GM23248 (cell line): ENCODE measurements around the gene NPBWR2.

Experiments used
- EZH2 ChIP-seq: fragments of 200-600 bp; sonication (generic); IDR thresholded peaks from 2 replicates; pipeline ENCODE4 v1.6.1; 2018; ENCODE audit warnings: antibody characterized with exemption, mild to moderate bottlenecking; ENCODE audit not compliant: insufficient read depth, poor library complexity, severe bottlenecking
- EZH2phosphoT487 ChIP-seq: fragments of 200-600 bp; sonication (generic); IDR thresholded peaks from 2 replicates; pipeline ENCODE4 v1.6.1; 2018; ENCODE audit warnings: antibody characterized with exemption, moderate library complexity, mild to moderate bottlenecking, low read depth; ENCODE audit not compliant: insufficient read depth

GRCh38 chr20:64092258-64093012, 14.9 kb downstream of the NPBWR2 start:
- TF ChIP-seq EZH2 (no peak), EZH2phosphoT487 (no peak)
